ENCODE data around the gene CEACAM8.

GRCh38 chr19:42576241-42576640 is 18.5 kb downstream of the CEACAM8 start:
- TF ChIP-seq, protein P1, sequence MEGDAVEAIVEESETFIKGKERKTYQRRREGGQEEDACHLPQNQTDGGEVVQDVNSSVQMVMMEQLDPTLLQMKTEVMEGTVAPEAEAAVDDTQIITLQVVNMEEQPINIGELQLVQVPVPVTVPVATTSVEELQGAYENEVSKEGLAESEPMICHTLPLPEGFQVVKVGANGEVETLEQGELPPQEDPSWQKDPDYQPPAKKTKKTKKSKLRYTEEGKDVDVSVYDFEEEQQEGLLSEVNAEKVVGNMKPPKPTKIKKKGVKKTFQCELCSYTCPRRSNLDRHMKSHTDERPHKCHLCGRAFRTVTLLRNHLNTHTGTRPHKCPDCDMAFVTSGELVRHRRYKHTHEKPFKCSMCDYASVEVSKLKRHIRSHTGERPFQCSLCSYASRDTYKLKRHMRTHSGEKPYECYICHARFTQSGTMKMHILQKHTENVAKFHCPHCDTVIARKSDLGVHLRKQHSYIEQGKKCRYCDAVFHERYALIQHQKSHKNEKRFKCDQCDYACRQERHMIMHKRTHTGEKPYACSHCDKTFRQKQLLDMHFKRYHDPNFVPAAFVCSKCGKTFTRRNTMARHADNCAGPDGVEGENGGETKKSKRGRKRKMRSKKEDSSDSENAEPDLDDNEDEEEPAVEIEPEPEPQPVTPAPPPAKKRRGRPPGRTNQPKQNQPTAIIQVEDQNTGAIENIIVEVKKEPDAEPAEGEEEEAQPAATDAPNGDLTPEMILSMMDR (IDR thresholded peaks at IDR 0.05), result no peak
- TF ChIP-seq POLR2A (IDR thresholded peaks at IDR 0.05), result no peak

Data from testis (tissue), 2 donors.